Myocyte (in vitro differentiated cells): ENCODE measurements around the gene ZNF280C. TPM values are rescaled to one million over a fixed set of nuclear protein-coding genes. Genes with fewer than 3 reads are reported as not detected.
"Not testable (repeated sequence)": the region's sequence is repeated elsewhere in the genome, so short reads cannot be mapped to it uniquely, and the experiment has no call there.

Experiments used
- DNase-seq: peaks from one replicate; pipeline ENCODE4 v3.0.0-alpha.2; 2012; ENCODE audit warnings: low read depth
- polyA plus RNA-seq: library from polyadenylated mRNA; unstranded; fragments of >200 nt; gene quantifications from one replicate; pipeline ENCODE4 v1.2.1, GENCODE V29; 2012; ENCODE audit warnings: missing spikeins
- total RNA-seq: library from RNA; depleted of rRNA; stranded (reverse); fragments of >200 nt; gene quantifications from 2 replicates; pipeline ENCODE4 v1.2.3, GENCODE V29; 2014

ZNF280C gene, protein sequence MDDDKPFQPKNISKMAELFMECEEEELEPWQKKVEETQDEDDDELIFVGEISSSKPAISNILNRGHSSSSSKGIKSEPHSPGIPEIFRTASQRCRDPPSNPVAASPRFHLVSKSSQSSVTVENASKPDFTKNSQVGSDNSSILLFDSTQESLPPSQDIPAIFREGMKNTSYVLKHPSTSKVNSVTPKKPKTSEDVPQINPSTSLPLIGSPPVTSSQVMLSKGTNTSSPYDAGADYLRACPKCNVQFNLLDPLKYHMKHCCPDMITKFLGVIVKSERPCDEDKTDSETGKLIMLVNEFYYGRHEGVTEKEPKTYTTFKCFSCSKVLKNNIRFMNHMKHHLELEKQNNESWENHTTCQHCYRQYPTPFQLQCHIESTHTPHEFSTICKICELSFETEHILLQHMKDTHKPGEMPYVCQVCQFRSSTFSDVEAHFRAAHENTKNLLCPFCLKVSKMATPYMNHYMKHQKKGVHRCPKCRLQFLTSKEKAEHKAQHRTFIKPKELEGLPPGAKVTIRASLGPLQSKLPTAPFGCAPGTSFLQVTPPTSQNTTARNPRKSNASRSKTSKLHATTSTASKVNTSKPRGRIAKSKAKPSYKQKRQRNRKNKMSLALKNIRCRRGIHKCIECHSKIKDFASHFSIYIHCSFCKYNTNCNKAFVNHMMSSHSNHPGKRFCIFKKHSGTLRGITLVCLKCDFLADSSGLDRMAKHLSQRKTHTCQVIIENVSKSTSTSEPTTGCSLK
- 8.7 and 10.1 TPM in 2 replicates for total RNA-seq
- 1.2 TPM for polyA plus RNA-seq

DNA sequence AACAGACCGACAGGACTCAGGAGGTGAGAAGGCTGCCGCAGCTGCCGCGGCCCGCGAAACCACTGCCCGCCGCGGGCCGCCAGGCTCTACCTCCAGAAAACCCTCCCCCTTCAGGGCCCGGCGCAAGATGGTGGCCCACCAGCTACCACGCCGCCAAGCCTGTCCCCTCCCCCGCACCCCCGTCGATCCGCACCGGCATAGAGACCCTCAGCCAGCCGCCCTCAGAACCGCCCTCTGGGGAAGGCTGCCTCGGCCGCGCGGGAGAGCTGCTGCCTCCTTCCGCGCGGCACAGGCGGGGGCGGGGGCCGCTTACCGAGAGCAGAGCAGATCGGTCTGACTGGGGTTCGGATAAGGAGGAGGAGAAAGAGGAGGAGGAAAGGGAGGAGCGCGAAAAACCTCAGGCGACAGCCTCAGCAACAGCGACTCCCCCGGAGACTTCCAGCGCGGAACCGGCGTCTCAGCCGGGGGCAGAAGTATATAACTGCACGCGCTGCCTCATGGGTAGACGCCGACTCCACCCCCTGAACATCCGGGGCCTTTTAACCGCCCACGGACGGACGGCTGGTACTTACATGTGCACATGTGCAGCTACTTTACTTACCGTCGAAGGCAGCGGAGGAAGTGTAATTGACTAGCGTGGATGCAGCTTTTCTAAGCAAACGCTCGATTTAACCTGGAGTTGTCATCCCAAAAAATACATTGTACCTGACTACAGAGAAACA, at the start of gene ZNF280C:
Gene ZNF280C (minus strand): TSS at position 451 of the 722 bp plus-strand sequence. CDS start 8,450 bp downstream, outside the sequence.
- DNase-seq: peak; percentile 89

DNA sequence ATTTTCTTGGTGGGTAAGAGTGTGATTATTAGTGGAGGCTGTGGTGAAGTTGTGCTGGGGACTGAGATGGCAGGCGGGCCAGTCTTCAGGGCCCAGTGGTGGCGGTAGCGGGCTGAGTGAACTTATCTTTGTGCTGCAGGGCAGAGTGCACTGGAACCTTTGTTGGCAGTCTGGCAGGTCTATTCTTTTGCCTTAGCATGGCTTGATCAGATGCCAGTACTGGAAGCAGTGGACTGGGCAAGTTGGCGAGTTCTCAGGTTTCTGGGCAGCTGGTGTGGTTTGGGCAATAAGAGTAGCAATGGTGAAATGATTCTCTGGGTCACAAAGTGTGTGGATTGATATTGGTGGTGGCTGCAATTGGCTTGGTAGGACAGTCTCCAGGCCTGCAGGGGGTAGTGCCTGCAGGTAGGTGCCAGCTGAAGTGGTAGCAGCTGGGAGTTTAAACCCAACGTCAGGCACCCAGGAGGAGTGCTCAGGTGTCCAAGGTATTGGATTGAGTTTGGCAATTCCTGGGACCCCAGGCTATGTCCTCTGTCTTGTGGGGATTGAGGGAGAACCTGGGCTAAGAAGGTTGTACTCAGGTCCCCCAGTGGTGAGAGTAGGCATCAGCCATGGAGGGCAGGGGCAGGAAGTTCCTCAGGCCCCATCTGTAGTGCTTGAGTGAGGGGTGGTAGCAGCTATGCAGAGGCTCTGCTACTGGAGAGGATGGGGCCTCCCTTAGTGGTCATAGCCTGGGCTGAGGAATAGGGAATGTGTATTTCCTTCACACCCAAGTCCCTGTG, 36.1 kb upstream of the ZNF280C start:
- peak; percentile 82 for DNase-seq

DNA sequence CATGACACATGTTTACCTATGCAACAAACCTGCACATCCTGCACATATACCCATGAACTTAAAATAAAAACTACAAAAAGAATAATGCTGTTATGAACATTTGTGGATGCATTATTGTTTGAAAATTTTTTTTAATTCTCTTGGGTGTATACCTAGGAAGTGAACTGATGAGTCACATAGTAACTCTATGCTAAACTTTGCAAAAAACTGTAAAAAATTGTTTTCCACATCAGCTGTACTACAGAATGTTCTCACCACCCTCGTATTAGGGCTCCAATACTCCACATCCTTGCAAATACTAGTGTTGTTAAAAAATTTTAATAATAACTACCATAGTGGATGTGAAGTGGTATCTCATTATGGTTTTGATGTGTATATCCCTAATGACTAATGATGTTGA, 33.3 kb upstream of the ZNF280C start:
- no peak for DNase-seq

DNA sequence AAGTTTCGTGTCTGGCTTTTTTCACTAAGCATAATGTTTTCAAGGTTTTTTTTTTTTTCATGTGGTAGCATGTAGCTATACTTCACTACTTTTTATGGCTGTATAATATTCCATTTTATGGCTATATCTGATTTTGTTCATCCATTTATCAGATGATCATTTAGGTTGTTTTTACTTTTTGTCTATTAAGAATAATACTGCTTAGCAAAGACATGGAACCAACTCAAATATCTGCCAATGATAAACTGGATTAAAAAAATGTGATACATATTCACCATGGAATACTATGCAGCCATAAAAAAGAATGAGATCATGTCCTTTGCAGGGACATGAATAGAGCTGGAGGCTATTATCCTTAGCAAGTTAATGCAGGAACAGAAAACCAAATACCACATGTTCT, 32.7 kb upstream of the ZNF280C start:
- no peak for DNase-seq

DNA sequence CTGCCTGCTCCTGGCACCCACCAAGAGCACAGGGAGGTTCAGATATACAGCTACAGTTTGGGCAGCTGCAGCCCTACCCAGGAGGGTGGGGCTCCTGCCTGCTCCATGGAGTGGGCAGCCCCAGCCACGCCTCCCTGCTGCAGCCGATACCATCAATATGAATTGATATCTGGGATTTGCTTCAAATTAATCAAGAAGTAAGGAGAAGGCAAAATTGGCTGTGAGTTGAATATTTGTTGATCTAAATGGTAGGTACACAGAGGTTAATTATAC, 31.2 kb upstream of the ZNF280C start:
- no peak for DNase-seq

DNA sequence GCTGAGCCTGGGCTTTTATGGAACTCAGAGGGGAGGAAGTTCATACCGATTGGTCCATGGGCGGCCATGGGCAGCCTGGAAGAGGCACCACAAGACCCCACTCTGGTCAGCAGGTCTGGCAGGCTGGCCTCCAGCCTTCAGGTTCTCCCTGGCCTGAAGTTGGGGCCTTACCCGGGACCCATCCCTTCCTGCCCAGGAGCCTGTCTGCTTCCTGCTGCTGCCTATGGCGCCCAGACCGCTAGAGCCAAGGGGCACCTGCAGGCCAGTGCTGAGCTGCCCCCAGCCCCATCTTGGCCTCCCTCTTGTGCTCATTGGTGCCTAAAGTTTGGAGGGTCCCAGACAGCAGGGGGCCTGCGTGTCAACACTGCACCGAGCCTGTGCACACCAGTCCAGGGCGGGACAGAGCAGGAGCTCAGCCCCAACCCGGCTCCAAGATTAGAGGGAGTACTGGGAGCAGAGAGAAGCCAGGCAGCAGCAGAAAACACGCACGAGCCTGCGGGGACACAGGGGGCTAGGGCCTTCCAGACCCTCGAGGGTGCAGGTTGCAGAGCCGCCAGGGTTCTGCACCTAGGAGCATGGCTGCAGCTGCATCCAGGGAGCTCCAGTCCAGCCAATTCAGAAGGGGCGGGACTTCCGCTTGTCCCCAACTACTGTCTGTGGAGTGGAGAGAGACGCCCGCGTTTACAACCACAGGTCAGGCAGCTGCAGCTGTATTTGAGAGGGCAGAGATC, 30.7 kb upstream of the ZNF280C start:
- DNase-seq: peak; percentile 77

DNA sequence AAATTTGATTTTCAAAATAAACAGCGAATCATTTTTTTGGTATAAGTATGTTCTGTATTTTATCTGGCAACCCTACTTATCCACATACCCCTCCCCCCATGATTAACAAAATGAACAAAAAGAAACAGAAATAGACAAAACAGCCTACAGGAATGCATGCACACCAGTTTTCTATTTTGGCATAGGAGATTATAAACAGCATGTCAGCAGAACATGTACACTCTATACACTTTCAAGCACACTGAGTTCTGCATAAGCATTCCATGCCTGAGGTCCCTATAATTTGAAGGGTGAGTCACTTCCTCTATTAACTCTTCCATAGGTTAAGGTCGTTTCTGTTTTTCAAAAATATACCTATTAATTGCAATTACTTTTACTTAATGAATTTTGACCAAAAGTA, 28.0 kb upstream of the ZNF280C start:
- no peak for DNase-seq

DNA sequence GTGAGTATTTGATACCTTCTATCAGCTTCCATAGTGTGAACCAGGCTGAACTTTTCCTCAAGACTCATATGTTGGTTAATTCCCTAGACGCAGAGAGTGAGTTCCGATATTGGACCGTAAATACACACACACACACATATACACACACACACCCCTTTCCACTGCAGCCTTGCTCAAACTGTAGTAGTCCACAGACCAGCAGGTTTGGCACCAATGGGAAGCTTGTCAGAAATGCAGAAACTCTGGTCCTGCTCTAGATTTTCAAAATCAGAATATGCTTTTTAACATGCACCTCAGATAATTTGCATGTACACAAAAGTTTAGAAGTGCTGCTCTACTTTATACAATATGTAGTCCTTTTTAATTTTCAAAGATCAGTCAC, 27.6 kb upstream of the ZNF280C start:
- DNase-seq: no peak

DNA sequence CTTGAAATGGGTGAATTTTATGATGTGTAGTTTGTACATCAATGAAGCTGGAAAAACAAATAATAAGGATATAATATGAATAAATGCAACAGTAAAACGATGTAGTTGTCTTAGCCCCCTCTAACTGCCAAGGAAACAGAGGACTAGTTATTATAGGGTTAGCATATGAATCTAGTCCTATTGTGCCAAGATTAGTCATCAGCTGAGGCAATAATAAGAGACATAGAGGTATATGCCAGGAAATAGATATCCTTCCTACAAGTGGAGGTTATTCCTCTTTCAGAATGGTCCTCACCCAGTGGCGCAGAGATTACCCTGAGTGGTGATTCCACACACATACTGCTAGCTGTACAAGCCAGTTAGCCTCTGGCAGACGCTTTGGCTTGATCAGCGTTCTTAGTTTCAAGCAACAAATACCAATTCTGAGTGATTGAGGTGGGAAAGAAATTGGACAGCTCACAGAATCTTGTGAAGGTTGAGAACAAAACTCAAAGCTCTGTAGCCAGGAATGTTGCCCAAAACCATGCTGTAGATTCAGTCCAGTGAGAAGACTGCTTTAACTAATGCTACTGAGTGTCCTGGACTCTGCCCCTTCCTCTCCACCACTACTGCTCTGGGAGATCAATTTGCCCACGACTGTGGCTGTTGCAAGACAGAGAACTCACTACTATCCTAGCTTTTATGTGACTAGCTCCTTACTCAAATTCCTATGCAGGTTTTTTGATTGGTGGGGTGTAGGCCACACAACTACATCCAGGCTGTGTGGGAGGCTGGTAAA, 27.0 kb upstream of the ZNF280C start:
- no peak for DNase-seq

DNA sequence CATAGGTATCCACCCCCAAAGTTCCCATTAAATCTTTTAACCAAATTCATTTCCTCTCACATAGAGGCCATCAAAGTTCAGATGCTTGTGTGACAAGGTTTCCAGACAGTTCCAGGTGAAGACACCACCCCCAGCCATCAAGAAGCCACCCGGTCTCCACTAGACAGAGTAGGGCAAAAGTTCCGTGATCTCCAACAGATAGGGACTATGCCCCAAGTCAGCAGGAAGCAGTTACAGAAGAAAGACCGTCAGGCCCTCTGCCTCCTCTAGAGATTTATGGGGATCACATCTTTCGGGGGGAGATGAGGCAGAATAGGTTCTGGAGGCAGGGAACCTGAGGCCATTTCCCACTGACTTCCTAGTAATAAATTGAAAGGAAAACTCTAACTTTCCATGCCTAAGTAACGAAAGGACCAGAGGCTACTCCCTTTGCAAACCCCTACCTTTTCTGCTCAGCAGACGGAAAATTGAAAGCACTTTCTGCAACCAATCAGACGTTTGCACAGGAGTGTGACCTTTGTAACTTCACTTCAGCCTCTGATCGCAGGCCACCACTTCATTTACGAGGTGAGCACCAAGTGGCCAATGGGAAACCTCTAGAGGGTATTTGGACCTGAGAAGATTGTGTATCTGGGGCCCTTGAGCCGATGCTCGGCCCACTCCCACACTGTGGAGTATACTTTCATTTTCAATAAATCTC, 18.5 kb upstream of the ZNF280C start:
- no peak for DNase-seq

DNA sequence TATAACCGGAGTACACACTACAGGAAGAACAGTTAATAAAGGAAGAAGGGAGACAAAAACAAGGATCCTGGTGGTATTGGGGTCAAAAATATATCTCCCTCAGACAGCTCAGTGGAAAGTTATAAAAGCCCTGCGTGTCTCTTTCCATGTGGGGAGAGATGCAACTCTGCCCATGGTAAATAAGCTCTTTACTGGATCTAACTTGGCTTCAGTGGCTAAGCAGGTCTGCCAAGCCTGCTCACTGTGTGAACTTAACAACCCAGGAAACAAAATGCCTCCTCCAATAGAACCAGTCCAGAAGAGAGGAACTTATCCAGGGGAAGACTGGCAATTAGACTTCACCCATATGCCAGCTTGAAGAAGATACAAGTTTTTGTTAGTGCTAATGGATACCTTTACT, 17.0 kb upstream of the ZNF280C start:
- DNase-seq: no peak

DNA sequence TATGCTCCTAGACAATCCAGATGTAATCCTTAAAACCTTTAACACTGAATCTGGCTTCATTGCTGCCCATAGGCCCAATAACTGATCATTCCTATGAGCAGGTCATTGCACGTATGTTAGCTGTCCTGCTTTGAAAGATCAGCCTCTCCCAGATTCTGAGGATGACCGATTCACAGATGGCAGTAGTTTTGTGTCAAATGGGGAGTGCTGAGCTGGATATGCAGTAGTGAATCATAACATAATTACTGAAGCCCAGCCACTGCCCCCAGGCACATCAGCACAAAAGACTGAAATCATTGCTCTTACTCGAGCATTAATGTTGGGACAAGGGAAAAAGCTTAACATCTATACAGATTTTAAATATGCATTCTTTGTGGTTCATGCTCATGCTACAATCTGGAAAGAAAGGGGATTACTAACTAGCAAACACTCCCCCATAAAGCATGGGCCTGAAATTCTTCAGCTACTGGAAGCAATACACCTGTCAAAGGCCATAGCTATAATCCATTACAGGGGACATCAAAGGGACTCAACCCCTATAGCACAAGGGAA, 16.4 kb upstream of the ZNF280C start:
- no peak for DNase-seq

DNA sequence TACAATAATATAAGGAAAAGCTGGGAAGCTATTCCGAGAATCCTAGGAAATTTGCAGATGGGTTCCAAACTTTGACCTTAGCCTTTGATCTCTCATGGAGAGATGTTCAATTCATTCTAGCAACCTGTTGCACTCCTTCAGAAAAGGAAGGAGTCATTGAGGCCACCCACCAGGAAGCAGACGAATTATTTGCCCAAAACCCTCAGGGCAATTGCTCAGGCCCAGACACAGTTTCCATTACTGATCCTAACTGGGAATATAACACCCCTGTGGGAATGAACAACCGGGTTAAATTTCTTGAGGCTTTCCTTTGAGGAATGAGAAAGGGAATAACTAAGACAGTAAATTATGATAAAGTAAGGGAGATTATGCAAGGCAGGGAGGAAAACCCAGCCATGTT, 13.5 kb upstream of the ZNF280C start:
- DNase-seq: no peak

DNA sequence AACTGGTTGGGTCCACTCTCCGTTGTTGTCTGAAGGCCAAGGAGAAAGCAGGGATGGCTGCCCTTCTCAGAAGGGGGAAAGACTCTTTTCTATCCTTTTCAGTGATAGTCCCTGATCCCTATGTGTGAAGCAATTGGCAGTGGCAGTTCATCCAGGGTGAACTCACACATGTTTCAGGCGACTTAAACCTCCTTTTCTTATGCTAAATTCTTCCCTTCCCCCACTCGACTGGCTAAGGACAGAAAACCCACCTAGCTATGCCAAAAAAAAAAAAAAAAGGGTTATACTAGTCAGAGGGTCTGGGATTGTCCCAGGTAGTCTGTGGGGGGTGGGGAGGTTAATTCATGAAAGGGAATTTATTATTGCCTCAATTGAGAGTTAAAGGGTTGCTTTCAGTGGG, 12.2 kb upstream of the ZNF280C start:
- DNase-seq: no peak

DNA sequence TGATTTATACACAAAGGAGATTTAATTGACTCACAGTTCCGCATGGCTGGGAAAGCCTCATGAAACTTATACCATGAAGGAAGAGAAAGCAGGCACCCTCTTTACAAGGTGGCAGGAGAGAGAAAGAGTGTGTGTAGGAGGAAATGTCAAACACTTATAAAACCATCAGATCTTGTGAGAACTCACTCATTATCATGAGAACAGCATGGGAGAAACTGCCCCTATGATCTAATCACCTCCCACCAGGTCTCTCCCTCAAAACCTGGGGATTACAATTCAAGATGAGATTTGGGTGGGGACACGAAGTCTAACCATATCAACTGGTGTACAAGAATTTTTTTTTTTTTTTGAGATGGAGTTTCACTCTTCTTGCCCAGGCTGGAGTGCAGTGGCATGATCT, 3.6 kb upstream of the ZNF280C start:
- not testable (repeated sequence) for DNase-seq

DNA sequence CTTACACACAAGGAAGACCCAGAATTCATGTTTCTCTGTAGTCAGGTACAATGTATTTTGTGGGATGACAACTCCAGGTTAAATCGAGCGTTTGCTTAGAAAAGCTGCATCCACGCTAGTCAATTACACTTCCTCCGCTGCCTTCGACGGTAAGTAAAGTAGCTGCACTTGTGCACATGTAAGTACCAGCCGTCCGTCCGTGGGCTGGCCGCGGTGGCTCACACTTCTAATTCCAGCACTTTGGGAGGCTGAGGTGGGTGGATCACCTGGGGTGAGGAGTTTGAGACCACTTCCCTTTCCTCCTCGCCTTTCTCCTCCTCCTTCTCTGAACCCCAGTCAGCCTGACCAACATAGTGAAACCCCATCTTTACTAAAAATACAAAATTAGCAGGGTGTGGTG, 692 bp upstream of the ZNF280C start:
- not testable (repeated sequence) for DNase-seq

DNA sequence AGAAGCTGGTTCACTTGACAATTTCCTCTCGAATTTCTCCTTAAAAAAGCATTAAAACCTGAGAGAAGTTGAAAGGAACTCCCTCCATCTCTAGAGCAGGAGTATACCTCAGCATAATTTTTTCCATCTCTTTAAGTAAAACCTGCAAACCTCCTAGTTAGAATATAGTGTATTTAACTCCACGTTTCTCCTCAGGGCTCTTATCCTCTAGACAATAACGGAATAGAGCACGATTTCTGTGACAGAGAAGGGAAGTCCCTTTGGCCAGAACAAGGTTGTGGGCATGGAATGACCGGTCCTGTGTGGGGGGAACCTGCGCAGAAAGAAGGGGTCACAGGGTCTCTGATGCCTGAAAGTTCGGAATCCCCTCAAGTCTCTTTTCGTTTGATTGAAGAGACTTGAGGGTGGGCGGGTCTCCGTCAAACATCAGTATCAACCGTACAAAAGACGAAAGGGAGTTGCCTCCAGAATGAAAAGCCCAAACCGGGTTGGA, 697 bp downstream of the ZNF280C start:
- no peak for DNase-seq

DNA sequence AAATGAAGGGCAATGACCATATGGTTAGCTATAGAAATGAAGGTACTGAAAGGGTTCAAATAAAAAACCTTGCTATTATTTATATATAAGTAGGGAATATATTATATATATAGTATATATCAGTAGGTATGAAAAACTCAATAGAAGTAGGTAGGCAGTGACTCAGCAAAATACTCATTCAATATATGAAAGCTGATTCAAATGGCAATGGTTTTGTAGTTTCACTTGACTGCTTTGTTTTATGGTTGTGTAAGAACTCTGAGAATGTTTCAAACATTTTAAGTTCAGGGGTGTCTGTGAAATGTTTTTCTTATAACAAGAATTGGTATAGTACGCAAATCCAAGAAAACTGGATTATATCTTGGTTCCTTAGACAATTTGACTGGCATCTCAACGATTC, 4.1 kb downstream of the ZNF280C start:
- no peak for DNase-seq

DNA sequence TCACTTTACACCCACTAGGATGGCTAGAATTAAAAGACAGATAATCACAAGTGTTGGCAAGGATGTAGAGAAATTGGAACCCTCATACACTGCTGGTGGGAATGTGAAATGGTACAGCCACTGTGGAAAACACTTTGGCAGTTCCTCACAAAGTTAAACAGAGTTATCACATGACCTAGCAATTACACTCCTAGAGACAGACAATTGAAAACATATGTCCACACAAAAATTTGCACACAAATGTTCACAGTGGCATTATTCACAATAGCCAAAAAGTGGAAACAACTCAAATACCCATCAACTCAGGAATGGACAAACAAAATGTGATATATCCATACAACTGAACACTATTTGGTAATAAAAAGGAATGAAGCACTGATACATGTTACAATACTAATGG, 5.7 kb downstream of the ZNF280C start:
- no peak for DNase-seq
